A549 treated with GW870086 at 1 μM for 4 hours (cell line): ENCODE results near the gene SETD3. TPM values are rescaled to one million over a fixed set of nuclear protein-coding genes. Genes with fewer than 3 reads are reported as not detected.

Source experiments
- total RNA-seq: library from RNA; stranded (reverse); fragments of 200-300 nt; extraction: Qiagen RNA extraction; gene quantifications from 5 replicates; pipeline ENCODE4 v1.2.3, GENCODE V29; 2022; ENCODE audit warnings: low read depth

Gene SETD3
- 43.3 to 48.9 TPM (median 48.2 TPM) in 5 replicates for total RNA-seq

DNA sequence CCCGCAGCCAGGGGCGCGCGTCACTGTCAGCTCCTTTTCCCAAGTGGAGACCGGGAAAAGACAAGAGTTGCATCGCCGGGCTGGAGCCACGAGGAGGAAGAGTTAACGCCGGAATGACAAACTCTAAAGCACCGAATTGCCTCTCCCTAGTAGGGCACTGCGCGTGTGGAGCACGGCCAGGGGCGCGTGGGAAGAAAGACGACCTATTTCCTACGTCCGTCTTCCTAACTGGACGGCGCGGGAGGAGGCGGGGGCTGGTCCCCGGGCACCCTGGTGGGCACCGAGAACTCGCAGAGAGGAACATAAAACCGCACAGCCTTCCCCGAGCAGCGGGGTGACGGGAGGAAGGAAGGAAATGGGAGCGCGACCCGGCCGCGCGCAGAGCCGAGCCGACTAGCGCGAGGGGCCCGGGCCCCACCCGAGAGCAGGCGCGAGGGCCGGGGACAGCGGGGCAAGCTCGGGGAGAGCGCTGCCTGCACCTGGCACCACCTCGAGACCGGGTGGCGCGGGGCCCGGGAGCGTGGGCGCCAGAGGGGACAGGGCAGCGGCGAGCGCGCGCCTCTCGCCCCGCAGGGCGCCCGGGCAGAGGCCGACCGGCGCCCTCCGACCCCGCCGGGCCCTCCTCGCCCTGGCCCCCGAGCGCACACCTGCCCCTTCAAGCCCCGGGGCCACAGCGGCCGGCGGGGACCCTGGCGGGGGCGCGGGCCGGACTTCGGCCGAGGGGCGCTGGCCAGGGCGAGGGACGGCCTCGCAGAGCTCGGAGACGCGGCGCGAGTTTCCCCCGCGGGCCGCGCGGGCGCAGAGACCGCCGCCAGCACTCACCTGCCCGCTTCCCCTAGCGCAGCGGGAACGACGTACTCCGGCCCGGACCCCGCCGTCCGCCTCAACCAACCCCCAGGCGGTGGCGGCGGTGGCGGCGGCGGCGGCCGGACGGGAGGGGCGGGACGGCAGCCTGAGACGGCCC, at the start of gene SETD3:
Gene SETD3, minus strand, starts transcription at position 954 of the 964 bp plus-strand sequence. CDS start 15,054 bp downstream, outside the sequence.

DNA sequence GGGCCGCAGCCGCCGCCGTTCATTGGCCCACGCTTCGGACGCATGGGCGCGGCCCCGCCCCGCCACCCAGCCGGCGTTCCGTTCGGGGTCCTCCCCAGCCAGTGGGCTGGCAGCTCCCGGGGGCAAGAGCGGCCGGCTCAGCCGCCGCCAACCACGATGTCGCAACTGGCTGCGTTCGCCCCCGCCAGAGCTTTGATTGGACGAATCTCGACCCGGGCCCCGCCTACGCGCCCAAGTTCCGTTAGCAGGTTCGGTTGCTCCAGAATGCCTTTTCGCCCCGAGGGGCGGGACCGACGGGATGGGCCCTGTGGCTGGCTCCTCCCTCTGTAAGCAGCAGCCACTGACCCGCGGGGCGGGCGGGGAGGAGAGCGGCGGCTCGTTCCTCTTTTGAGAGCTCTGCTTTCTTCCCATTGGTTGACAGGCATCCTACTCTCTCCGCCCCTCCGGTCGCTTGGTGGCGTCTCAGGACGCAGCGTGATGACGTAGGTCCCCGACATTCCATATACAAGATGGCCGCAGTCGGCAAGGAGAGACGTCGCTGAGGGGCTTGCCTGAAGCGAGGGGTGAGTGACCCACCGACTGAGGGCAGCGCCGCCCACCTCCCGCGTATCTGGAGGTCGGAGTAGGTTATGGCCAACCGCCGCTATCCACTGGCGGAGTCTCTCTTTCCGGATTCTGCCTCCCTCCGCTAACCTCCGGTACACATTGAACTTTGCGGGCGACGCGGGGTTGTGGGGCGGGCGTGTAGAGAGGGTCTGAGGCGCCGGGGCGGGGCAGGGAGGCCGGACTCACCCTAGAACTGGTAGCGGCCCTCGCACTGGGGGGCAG, 472 bp upstream of the SETD3 start, which contains the start of gene CCNK:
Gene CCNK, plus strand, starts transcription at position 493 of the 828 bp plus-strand sequence. CDS start 11,269 bp downstream, outside the sequence.

Other genes with a start within 250 kb of the SETD3 start
- 0.29 to 0.42 TPM (median 0.34 TPM) in 5 replicates for gene BCL11B, start 208.7 kb downstream of the SETD3 start, total RNA-seq
- gene CCNK, start 550 bp upstream of the SETD3 start, total RNA-seq = 47.1 to 54.6 TPM (median 50.9 TPM) in 5 replicates
- 33.8 to 44.2 TPM (median 41.9 TPM) in 5 replicates for gene CCDC85C, start 123.3 kb upstream of the SETD3 start, total RNA-seq
- gene HHIPL1, start 164.3 kb upstream of the SETD3 start, total RNA-seq = 0.16 to 0.38 TPM (median 0.20 TPM) in 5 replicates
- gene CYP46A1, start 203.4 kb upstream of the SETD3 start, total RNA-seq = 0.07 to 0.42 TPM (median 0.16 TPM) in 5 replicates